H1 (cell line): ENCODE measurements around the gene RGCC. TPM values are rescaled to one million over a fixed set of nuclear protein-coding genes. Genes with fewer than 3 reads are reported as not detected.

Experiments used
- RNF2 ChIP-seq: fragments of 200-900, 300-1000 bp; sonication (generic); IDR thresholded peaks from 2 replicates; pipeline ENCODE4 v1.7.1; 2016; ENCODE audit warnings: borderline replicate concordance, low read depth, mild to moderate bottlenecking, antibody characterized with exemption, low read length; ENCODE audit not compliant: poor library complexity, severe bottlenecking; ENCODE audit errors: missing control alignments
- polyA plus RNA-seq, 7 experiments: library from polyadenylated mRNA; depleted of rRNA in 3 of 7; stranded (reverse) in 5 of 7; unstranded in 2 of 7; fragments of >200 nt in 5 of 7; fragments of 200-250 nt in 2 of 7; gene quantifications; 1 replicate in 5 of 7; 2 replicates in 1 of 7; 4 replicates in 1 of 7; pipeline versions ENCODE4 v1.2.1 to v1.2.3, GENCODE V29; 2011 to 2013; ENCODE audit warnings: missing spikeins in 2 of 7, mixed read lengths in 2 of 7
- total RNA-seq: library from RNA; stranded (reverse); fragmentation: NEBNext Ultra II Directional; extraction: Animal tissue kit (Norgen Biotek cat#: 25700); gene quantifications from 2 replicates; pipeline ENCODE4 v1.2.1, GENCODE V29; 2021

RGCC gene
- total and polyA plus RNA-seq, 2 of the 8 experiments (the other 6 are each of a cell fraction or from before 2014, with no cell fraction given), result 0.41 TPM; not detected in 1

DNA sequence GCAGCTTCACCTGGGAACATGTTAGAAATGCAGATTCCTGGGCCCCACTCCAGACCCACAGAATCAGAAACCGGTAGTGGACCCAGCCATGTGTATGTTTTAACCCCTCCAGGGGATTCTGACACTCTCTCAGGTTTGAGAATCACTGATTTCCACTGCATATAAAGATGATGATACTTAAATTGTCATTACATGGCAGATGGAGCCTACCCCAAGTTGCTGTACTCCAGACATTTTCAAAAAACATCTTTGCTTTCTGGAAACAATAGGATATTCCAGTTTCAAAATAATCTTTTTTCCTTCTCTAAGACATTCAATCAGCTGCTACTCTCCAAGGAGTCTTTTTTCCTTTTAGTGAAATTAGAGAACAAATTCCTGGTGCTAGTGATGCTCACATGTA, 48.6 kb upstream of the RGCC start (continued):
- no peak for TF ChIP-seq RNF2
